Raji (cell line): ENCODE data around the gene TSR3.
A peak's percentile ranks its signal among the peaks of the same experiment; 100 is the strongest.

Experiments
- POLR2A ChIP-seq: IDR thresholded peaks from 2 replicates; pipeline ENCODE4 v1.6.1; 2011; ENCODE audit warnings: low read depth, low read length, control low read depth; ENCODE audit not compliant: insufficient read depth

The TSR3 gene

GRCh38 chr16:1351582-1352362, at the start of gene TSR3, which contains the start of gene GNPTG:
TSS of gene TSR3 (minus strand) at chr16:1351878. CDS start at chr16:1351804, 74 bp downstream.
TSS of gene GNPTG (plus strand) at chr16:1351931. CDS start at chr16:1351966, 35 bp downstream.
- TF ChIP-seq POLR2A: peak; percentile 79

GRCh38 chr16:1401061-1401757, 49.5 kb upstream of the TSR3 start:
- no peak for TF ChIP-seq POLR2A

- TF ChIP-seq POLR2A: no peak
Observed at GRCh38 chr16:1398826-1399581, 47.3 kb upstream of the TSR3 start.

GRCh38 chr16:1398351-1398750, 46.7 kb upstream of the TSR3 start:
- TF ChIP-seq POLR2A: no peak

DNA sequence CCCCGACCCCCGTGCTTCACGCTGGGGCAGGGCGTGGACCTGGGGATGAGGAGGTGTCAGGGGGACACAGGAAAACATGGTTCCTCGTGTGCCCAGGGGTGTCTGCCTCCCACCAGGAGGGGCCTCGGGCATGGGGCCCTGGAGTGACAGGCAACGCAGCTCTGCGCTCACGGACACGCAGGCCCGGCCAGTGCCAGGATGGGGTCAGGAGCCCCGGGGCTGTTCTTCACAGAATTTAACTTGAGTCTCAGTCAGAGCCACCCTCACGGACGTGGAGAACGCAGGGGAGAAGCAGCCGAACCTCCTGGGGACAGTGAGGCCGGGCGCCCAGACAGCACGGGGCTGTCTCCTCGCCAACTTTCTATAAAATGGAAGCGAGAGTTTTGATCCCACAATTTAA, 46.1 kb upstream of the TSR3 start:
- TF ChIP-seq POLR2A: no peak

- no peak for TF ChIP-seq POLR2A
Observed at GRCh38 chr16:1395444-1396031, 43.9 kb upstream of the TSR3 start.

GRCh38 chr16:1394367-1394951, 42.8 kb upstream of the TSR3 start:
- TF ChIP-seq POLR2A: no peak

DNA sequence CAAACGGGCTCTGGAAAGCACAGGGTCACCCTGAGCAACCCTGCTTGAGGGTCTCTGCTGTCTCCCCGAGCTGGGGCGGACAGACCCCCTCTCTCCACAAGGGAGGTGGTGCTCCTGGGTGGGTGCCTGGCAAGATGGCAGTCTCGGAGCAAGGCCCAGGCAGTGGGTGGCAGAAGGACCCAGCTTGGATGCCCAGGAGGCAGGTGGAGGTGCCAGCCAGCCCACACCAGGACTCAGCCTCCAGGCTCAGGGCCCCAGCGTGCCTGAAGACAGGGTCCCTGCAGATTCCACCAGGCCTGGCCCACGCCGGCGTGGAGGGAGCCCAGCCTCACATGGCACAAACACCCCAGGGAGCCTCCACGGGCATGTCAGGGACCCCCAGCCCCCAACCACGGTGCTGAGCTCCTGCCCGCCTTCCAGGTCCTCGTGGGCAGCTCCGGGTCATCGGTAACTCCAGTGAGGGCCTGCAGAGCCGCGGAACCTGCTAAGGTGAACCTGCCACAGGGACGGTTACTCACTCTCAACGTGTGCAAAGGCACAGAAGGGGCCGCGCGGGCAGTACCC, 42.0 kb upstream of the TSR3 start:
- no peak for TF ChIP-seq POLR2A

DNA sequence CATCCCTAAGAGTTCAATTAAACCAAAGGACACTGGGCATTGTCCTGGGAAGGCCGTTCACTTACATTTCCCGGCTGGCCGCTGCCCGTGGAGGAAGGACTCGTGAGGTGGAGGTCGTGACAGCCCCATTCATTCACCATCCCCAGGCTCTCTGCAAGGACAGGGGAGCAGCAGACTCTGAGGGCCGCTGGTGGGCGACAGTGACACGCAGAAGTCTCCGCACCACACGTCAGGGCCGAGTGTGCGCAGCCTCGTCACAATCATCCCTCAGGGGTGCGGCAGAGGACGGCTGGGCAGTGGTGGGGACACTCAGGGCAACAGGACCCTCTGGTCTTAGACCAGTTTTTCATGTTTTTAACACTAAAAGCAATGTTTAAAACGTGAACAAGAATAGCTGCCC, 41.1 kb upstream of the TSR3 start:
- no peak for TF ChIP-seq POLR2A

DNA sequence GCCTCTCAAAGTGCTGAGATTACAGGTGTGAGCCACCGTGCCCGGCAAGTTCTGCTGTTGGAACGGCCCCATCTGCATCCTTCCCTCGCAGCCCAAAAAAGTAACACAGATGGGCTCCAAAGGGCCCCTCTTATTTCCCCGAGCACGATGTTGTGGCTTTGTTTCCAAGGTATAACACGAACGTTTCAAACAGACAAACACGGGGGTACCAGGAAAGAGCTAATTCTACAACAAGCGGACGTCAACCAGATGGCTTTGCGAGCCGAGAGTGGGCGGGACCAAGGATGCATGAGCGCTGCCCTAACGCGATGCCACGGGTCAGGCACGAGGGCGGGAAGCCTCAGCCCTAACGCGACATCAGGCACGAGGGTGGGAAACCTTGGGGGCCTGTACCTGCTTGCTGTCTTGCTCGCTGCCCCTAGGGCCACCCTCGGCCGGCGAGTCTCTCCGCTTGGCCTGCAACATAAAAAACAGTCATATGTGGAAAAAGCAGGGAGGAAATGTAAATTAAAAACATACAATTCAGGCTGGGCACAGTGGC, 38.6 kb upstream of the TSR3 start:
- no peak for TF ChIP-seq POLR2A

GRCh38 chr16:1389762-1390161, 38.1 kb upstream of the TSR3 start:
- no peak for TF ChIP-seq POLR2A

DNA sequence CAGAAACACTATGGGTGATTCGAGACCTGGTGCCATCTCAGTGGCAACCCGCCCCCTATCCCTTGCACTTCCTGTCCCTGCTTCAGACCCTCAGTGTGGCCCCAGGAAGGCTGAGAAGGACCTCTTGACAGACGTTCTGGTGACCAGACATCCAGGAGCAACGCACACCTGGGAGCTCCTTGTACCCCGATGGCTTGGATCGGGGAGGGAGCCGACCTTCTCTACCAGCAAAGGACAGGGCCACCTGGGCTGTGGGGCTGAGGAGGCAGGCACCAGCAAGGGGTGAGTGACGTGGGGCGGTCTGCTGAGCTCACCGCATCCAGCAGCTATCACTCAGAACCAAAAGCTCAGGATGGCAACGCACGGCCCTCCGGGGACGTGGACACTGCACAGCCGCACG, 35.7 kb upstream of the TSR3 start:
- no peak for TF ChIP-seq POLR2A

DNA sequence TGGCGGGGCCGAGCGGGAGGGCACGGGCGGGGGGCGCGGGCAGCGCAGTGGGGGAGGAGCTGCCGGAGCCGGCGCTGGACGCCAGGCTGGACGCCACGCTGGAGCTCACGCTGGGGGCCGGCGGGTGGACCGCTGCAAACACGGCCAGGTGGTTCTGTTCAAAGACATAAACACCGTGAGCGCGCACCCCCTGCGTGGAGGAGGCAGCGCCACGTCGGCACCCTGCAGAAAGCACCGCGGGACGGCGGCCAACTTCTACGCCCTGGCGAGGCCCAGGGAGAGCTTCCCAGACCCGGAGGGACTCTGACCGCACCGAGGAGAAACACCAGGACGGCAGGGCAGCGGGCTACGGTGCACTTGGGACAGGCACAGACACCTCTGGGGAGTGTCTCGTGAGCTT, 33.6 kb upstream of the TSR3 start:
- TF ChIP-seq POLR2A: no peak

GRCh38 chr16:1383556-1383955, 31.9 kb upstream of the TSR3 start:
- no peak for TF ChIP-seq POLR2A
